NCI-H1436 (cell line): ENCODE measurements around the gene TRRAP.

Experiments used
- DNase-seq: peaks from one replicate; lab custom pipeline; 2025; lab: John Stamatoyannopoulos, UW

The TRRAP gene

GRCh38 chr7:99006739-99007424 lies 128.6 kb downstream of the TRRAP start:
- no peak for DNase-seq

DNA sequence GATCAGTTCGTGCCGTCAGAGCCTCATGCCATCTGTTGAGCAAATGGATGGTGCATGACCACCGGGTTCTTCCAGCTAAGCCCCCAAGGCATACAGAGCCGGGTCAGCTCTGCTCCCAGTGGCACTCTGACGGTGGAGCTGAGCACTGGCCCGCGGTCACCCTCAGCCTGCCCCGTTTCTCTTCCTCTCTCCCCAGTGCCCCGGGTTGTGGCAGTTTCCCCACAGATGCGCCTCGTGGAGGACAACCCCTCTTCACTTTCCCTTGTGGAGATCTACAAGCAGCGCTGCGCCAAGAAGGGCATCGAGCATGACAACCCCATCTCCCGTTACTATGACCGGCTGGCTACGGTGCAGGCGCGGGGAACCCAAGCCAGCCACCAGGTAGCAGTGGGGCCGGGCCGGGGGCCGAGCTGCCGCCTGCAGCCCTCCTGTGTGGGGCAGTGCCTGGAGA lies 129.9 kb downstream of the TRRAP start:
- DNase-seq = no peak

DNA sequence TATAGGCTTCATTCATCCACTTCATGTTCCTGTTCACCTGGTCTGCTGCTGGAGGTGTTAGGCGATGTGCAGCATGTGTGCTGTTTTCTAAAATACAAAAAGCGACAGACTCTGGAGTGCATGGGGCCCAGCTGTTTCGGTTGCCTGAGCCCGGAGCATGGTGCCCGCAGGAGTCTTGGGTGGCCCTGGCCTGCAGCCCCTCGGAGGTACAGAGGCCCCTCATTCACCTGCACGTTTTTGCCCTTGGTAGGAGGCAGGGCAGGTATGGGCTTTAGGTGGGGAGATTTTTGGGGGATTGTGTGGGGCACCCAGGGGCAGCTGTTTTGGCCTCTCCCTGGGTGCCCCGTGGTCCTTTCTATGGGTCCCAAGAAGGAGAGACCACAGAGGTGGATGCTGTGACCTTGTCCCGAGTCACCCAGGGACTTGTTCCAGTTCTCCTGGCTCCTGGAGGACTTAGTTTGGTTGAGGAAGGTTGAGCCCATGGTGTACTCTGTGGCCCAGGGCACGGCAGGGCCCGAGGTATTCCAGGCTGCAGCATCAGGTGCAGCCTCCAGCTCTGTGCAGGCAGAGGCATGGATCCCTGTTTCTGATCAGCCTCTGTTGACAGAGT lies 130.7 kb downstream of the TRRAP start:
- DNase-seq = no peak

GRCh38 chr7:99010281-99010680 lies 131.9 kb downstream of the TRRAP start:
- DNase-seq = no peak

DNA sequence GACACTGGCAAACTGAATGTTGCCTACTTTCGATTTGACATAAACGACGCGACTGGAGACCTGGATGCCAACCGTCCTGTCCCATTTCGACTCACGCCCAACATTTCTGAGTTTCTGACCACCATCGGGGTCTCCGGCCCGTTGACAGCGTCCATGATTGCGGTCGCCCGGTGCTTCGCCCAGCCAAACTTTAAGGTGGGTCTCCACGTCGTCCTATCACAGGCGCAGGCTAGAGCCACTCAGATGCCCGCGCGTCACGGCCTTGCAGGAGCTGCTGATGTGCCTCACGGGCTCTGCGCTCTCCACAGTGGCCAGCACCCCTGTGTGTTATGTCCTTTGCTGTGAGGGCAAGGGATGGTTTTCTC lies 133.0 kb downstream of the TRRAP start:
- DNase-seq = no peak

DNA sequence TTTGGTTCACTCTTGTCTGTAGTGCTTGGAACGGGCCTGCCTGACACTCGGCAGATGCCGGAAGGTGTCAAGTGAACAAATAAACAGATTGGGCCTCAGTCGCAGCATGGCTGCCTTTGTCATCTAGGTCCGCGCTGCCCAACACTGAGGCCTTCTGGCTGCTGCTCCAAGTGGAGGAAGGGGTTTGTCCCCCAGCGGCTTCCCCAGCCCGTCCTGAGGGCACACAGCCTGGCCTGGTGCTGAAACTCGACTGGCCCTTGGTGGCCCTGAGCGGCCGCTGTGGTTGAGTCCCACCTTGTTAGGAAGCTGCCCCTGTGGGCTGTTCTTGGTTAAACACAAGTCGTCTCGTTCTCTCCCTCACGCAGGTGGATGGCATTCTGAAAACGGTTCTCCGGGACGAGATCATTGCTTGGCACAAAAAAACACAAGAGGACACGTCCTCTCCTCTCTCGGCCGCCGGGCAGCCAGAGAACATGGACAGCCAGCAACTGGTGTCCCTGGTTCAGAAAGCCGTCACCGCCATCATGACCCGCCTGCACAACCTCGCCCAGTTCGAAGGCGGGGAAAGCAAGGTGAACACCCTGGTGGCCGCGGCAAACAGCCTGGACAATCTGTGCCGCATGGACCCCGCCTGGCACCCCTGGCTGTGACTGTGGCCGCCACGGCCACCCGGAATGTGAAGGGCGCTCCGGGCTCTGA lies 133.5 kb downstream of the TRRAP start:
- DNase-seq = no peak

DNA sequence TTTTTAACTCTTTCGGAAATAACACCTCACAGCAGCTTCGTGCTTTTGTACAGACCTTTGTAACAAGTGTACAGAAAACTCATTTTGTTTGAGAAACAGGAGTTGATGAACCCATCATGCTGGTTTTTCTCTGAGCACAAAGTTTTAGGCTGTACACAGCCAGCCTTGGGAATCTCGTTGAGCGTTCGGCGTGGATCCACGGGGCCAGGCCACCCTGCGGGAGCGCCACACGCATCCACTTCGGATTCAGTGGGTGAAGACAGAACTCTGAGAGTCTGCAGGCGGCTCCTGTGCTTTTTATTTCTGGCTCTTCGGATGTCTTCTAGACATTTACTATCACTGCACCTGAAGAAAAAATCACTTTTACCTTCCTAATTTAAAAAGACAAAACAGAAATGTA lies 134.4 kb downstream of the TRRAP start:
- no peak for DNase-seq

- DNase-seq = no peak
These were observed 135.2 kb downstream of the TRRAP start for GRCh38 chr7:99013266-99014112.

DNA sequence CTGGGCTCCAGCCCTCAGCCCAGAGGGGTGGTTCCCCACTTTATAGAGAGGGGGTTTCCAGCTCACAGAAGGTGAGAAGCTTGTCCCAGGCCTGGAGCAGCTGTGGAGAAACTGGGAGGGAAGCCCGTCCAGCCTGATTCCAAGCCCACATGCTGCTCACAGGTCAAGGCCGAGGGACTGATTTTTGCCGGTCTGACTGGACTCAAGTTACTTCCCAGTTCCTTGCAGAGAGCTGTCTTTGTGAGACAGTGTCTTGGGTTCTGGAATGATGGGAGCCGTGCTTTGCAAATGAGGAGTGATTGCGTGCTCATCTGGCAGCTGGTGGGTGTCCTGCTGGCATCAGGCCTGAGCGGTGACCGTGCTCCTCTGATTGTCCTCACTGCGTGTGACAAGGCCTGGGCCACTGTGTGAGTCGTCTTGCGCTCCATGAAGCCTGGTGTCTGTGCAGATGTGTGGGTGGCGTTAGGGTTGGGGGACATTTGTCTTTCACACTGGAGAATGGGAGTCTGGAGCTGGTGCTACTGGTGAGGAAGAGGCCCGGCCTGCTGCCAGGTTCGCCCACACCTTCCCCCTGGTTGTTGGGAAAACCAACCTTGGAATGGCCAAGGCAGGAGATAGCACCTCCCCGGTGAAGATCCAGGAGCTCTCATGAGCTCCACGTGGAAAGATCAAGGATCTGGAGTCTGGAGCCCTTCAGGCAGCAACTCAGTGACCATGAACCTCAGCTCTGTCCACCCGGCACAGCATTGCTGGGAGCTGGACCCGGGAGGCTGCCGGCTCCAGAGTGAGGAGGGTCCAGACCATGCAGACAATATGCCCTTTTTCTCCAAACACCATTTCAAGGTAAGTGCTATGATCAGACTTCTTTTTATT lies 136.0 kb downstream of the TRRAP start:
- no peak for DNase-seq

DNA sequence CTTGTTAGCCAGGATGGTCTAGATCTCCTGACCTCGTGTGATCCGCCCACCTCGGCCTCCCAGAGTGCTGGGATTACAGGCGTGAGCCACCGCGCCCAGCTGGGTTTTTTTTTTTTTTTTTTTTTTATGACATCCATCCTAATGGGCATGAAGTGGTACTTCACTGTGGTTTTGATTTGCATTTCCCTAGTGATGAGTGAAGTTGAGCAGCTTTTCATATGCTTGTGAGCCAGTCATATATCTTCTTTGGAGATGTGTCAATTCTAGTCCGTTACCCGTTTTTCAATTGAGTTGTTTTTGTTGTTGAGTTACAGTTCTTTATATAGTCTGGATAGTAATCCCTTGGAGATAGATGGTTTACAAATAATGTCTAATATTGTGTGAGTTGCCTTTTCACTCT lies 137.9 kb downstream of the TRRAP start:
- no peak for DNase-seq

DNA sequence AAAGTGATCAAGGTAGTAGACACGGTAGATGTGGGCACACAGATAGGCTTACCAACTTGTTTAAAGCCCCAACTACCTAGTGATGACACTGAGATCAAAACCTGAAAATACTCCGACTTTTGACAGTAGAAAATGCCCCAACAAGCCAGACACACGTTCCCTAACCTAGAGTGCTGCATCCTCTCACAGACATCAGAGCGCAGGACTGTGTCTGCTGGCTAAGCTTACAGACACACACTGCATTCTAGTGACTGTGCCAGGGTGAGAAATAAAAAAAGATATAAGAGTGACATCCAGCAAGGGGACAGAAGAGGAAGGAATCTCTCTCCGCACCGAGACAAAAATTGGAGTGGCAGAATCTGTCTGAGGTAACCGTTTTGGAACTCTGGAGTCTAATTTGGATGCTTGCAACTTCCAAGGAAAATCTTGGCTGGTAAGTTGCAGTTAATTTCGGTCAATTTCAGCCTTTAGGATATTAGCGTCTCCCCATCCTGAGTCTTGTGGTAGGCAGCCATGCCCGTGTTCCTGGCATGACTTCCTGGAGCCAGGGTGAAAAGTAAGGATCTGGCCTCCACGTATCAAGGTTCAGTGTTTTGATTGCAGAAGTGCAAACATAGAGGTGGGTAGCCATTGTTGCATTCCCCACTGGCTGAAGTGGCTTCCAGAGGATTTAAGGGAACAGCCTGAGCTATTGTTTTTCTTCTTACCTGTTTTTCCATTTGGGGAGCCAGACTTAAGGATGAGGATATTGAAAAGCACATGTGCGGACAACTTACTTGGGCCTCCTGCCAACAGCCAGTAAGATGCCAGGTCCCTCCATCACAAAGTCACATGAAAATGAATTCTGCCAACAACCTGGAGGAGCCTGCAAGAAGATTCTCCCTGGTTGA lies 141.4 kb downstream of the TRRAP start:
- no peak for DNase-seq

DNA sequence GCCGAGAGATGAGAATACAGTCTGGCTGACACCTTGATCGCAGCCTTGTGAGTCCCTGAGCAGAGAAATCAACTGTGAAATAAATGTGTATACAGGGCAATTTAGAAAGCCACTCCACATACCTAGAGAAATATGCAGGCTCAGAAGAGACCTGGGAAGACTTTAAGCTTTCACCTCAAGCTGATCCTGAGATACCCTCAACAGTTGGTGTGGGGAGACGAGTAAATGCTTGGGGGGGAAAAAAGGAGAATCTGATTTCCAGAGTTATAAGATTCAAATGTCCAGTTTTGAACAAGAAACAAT lies 142.0 kb downstream of the TRRAP start:
- no peak for DNase-seq

GRCh38 chr7:99021941-99022560 lies 143.7 kb downstream of the TRRAP start:
- DNase-seq = no peak

GRCh38 chr7:99024066-99024465 lies 145.7 kb downstream of the TRRAP start:
- no peak for DNase-seq

- DNase-seq = no peak
These were observed 148.9 kb downstream of the TRRAP start for GRCh38 chr7:99027241-99027640.

DNA sequence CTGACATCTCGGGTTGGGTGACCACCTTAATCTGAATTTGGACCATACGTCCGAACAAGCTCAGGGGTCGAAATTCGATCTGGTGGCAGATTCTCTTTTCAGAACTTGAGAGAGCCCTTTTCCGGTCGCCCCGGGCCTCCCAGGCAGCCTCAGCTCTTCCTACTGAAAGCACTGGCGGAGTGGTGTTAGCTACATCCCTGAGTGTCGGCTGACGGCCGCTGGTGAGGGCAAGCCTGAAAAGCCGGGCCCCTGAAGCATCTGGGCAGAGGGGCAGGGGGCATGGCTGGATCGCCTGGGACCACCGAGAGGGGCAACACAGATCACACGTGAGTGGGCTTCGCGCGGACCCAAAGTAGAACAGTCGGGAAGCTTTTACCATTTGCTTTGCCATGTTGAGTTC lies 149.5 kb downstream of the TRRAP start:
- DNase-seq = no peak

- DNase-seq = no peak
These were observed 150.1 kb downstream of the TRRAP start for GRCh38 chr7:99028261-99028973.

DNA sequence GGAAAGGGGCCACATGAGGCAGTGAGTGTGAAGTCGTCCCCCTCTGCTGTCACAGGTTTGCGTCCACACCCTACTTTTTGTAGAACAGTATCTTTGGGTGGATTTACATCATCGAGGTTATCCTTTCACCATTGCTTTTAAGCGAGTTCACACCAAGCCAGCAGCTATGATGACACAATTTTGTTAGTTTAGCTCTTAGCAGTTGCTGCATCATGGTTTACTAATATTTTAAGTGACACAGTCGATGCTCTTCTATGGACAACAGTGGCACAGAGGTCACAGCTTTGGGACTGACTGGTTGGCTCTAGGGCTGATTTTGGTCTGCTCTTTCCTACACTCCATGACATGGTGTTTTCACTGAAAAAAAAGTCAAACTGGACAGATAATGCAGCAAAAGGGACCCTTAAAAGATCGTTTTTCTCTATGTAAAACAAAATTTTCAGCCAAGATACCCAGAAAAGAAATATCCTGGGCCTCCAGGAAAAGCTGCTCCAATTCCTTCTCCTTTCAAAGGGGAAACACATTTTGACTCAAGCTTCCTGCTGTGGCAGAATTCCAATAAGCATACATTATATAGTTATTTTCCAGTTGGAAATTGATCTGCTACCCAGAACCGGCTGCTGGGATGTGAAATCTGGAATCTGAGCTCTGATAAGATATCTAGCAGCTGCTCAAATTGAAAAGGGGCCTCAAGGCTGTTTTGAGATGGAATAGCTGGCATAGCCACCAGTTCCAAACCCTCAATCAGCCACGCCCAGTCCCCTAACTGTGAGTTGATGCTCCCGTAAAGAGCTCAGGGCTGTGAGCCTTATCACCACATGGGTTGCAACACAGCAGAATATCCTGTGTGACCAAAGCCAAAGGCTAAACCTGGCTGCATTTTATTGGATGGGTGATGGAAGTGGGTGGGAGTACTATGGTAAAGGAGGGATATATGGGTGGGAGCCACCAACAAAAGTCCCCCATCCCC lies 151.4 kb downstream of the TRRAP start:
- no peak for DNase-seq
